ENCODE data around the gene MAPK1.
"Not testable (repeated sequence)": the region's sequence is repeated elsewhere in the genome, so short reads cannot be mapped to it uniquely, and the experiment has no call there.

Gene MAPK1

GRCh38 chr22:21896951-21897513, 29.6 kb upstream of the MAPK1 start:
- no peaks in the 10 kb centered on the region for H3K36me3 Mint-ChIP-seq
- H3K4me1 Mint-ChIP-seq, result no peaks in the 10 kb centered on the region
- H3K27ac Mint-ChIP-seq, result no peak overlapping the region
- DNase-seq (ENCODE audit: low spot score in 2 of 2) (no peak), ATAC-seq (ENCODE audit: low read depth) (no peak)
- H3K9me3 Mint-ChIP-seq, result no peaks in the 10 kb centered on the region
- peaks cover 1% of the 10 kb centered on the region for H3K27me3 Mint-ChIP-seq
- H3K4me3 Mint-ChIP-seq, result no peak overlapping the region

DNA sequence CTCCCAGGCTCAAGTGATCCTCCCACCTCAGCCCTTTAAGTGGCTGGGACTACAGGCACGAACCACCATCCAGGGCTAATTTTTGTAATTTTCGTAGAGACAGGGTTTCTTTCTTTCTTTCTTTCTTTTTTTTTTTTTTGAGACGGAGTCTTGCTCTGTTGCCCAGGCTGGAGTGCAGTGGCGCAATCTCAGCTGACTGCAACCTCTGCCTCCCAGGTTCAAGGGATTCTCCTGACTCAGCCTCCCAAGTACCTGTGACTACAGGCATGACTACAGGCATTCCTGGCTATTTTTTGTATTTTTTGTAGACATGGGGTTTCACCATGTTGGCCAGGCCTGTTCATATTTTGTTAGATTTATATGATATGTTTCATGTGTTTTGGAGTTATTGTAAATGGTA, 28.8 kb upstream of the MAPK1 start:
- H3K4me1 Mint-ChIP-seq; ATAC-seq (ENCODE audit: low read depth): not testable (repeated sequence)

GRCh38 chr22:21894799-21895198, 27.4 kb upstream of the MAPK1 start:
- DNase-seq (ENCODE audit: low spot score in 2 of 2) (no peak), ATAC-seq (ENCODE audit: low read depth) (no peak)
- no peak overlapping the region for H3K27ac Mint-ChIP-seq

More for the DNA sequence above, 28.8 kb upstream of the MAPK1 start:
- H3K36me3 Mint-ChIP-seq; H3K27me3 Mint-ChIP-seq; H3K4me3 Mint-ChIP-seq; H3K9me3 Mint-ChIP-seq; H3K27ac Mint-ChIP-seq; DNase-seq (ENCODE audit: low spot score in 2 of 2): not testable (repeated sequence)

GRCh38 chr22:21889251-21889990, 22.0 kb upstream of the MAPK1 start:
- ATAC-seq (ENCODE audit: low read depth), result no peak
- H3K4me3 Mint-ChIP-seq, result no peak overlapping the region
- no peaks in the 10 kb centered on the region for H3K9me3 Mint-ChIP-seq
- no peak for DNase-seq (ENCODE audit: low spot score in 2 of 2)
- H3K27me3 Mint-ChIP-seq, result no peaks in the 10 kb centered on the region
- H3K4me1 Mint-ChIP-seq, result no peaks in the 10 kb centered on the region
- H3K36me3 Mint-ChIP-seq, result no peaks in the 10 kb centered on the region
- no peak overlapping the region for H3K27ac Mint-ChIP-seq

More at GRCh38 chr22:21894799-21895198, 27.4 kb upstream of the MAPK1 start:
- H3K27me3 Mint-ChIP-seq, result no peaks in the 10 kb centered on the region
- no peak overlapping the region for H3K4me3 Mint-ChIP-seq
- no peaks in the 10 kb centered on the region for H3K9me3 Mint-ChIP-seq
- no peaks in the 10 kb centered on the region for H3K36me3 Mint-ChIP-seq
- no peaks in the 10 kb centered on the region for H3K4me1 Mint-ChIP-seq

- DNase-seq (ENCODE audit: low spot score in 2 of 2) (no peak), ATAC-seq (ENCODE audit: low read depth) (no peak)
- Mint-ChIP-seq H3K4me1 (no peaks in the 10 kb centered on the region), H3K9me3 (no peaks in the 10 kb centered on the region), H3K4me3 (no peak overlapping the region), H3K27ac (no peak overlapping the region), H3K27me3 (no peaks in the 10 kb centered on the region), H3K36me3 (no peaks in the 10 kb centered on the region)
These were observed 20.4 kb upstream of the MAPK1 start for GRCh38 chr22:21887841-21888240.

DNA sequence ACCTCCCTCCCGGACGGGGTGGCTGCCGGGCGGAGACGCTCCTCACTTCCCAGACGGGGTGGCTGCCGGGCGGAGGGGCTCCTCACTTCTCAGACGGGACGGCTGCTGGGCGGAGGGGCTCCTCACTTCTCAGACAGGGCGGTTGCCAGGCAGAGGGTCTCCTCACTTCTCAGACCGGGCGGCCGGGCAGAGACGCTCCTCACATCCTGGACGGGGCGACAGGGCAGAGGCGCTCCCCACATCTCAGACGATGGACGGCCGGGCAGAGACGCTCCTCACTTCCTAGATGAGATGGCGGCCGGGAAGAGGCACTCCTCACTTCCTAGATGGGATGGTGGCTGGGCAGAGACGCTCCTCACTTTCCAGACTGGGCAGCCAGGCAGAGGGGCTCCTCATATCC, 16.5 kb upstream of the MAPK1 start:
- H3K27me3 Mint-ChIP-seq; H3K9me3 Mint-ChIP-seq; H3K27ac Mint-ChIP-seq; ATAC-seq (ENCODE audit: low read depth); H3K4me1 Mint-ChIP-seq; DNase-seq (ENCODE audit: low spot score in 2 of 2); H3K4me3 Mint-ChIP-seq; H3K36me3 Mint-ChIP-seq: not testable (repeated sequence)

- H3K27me3 Mint-ChIP-seq, result not testable (repeated sequence)
These were observed 15.4 kb upstream of the MAPK1 start for GRCh38 chr22:21882754-21883333.

DNA sequence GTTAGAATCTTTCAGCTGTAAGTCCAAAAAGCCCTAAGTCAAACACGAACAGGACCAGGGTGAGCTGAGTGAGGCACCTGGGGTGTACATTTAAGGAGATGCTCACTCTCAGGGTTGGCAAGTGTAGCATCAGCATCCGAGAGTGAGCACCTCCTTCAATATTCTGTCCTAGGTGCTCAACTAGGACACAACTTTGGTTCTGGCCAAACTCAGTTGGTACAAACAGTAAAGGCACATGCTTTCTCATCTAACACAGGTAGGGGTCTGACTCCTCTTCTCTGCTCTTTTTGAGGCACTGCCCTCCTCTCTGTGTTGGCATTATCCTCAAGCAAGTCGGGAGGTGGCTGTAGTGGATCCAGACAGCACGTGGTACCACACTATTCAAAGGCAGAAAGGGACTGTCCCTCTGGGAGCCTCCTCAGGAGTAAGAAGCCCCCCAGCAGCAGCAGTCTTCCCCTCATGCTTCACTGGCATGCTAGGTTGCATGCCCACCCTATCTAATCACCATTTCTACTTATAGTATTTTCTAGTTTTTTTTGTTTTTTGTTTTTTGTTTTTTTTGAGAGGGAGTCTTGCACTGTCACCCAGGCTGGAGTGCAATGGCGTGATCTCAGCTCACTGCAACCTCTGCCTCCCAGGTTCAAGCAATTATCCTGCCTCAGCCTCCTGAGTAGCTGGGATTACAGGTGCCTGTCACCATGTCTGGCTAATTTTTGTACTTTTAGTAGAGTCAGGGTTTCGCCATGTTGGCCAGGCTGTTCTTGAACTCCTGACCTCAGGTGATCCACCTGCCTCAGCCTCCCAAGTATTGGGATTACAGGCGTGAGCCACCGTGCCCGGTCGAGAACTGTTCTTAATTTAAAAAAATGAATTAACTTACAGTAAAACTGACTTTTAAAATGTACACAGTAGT, 14.7 kb upstream of the MAPK1 start:
- no peak for DNase-seq (ENCODE audit: low spot score in 2 of 2)
- no peak overlapping the region for H3K4me3 Mint-ChIP-seq

More at GRCh38 chr22:21882754-21883333, 15.4 kb upstream of the MAPK1 start:
- H3K4me3 Mint-ChIP-seq; DNase-seq (ENCODE audit: low spot score in 2 of 2); H3K4me1 Mint-ChIP-seq; H3K36me3 Mint-ChIP-seq; H3K9me3 Mint-ChIP-seq; H3K27ac Mint-ChIP-seq; ATAC-seq (ENCODE audit: low read depth): not testable (repeated sequence)

GRCh38 chr22:21876486-21877176, 9.2 kb upstream of the MAPK1 start:
- Mint-ChIP-seq H3K27me3 (peaks cover 1% of the 10 kb centered on the region), H3K4me1 (peaks cover 6% of the 10 kb centered on the region), H3K4me3 (no peak overlapping the region), H3K36me3 (no peaks in the 10 kb centered on the region), H3K27ac (no peak overlapping the region), H3K9me3 (no peaks in the 10 kb centered on the region)
- DNase-seq (ENCODE audit: low spot score in 2 of 2), result no peak
- ATAC-seq (ENCODE audit: low read depth), result no peak

More for the DNA sequence above, 14.7 kb upstream of the MAPK1 start:
- Mint-ChIP-seq H3K27ac (no peak overlapping the region), H3K36me3 (no peaks in the 10 kb centered on the region), H3K27me3 (peaks cover 1% of the 10 kb centered on the region), H3K9me3 (no peaks in the 10 kb centered on the region), H3K4me1 (no peaks in the 10 kb centered on the region)
- ATAC-seq (ENCODE audit: low read depth), result no peak

DNA sequence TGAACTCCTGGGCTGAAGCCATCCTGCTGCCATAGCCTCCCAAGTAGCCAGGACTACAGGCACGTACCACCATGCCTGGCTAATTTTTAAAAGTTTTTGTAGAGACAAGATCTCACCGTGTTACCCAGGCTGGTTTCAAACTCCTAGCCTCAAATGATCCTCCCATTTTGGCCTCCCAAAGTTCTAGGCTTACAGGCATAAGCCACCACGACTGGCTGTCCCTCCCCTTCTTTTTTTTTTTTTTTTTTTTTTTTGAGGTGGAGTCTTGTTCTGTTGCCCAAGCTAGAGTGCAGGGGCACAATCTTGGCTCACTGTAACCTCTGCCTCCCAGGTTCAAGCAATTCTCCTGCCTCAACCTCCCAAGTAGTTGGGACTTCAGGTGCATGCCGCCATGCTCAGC, 7.5 kb upstream of the MAPK1 start:
- H3K27ac Mint-ChIP-seq, H3K9me3 Mint-ChIP-seq: not testable (repeated sequence)

GRCh38 chr22:21873619-21874018, 6.2 kb upstream of the MAPK1 start:
- H3K4me3 Mint-ChIP-seq, result no peak overlapping the region
- peaks cover 1% of the 10 kb centered on the region for H3K27me3 Mint-ChIP-seq
- H3K9me3 Mint-ChIP-seq, result no peaks in the 10 kb centered on the region
- DNase-seq (ENCODE audit: low spot score in 2 of 2) (no peak), ATAC-seq (ENCODE audit: low read depth) (no peak)
- H3K27ac Mint-ChIP-seq, result no peak overlapping the region
- peaks cover 7% of the 10 kb centered on the region for H3K4me1 Mint-ChIP-seq
- H3K36me3 Mint-ChIP-seq, result no peaks in the 10 kb centered on the region

More for the DNA sequence above, 7.5 kb upstream of the MAPK1 start:
- H3K4me1 Mint-ChIP-seq; ATAC-seq (ENCODE audit: low read depth); DNase-seq (ENCODE audit: low spot score in 2 of 2); H3K27me3 Mint-ChIP-seq; H3K4me3 Mint-ChIP-seq; H3K36me3 Mint-ChIP-seq: not testable (repeated sequence)

DNA sequence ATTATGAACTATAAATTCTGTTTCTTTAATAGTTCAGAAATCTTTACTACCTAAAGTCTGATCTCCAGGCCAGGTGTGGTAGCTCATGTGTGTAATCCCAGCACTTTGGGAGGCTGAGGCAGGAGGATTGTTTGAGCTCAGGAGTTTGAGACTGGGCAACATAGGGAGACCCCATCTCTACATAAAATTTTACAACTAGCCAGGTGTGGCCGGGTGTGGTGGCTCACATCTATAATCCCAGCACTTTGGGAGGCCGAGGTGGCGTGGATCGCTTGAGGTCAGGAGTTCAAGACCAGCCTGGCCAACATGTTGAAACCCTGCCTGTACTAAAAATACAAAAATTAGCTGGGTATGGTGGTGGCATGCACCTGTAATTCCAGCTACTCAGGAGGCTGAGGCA, 5.3 kb upstream of the MAPK1 start:
- not testable (repeated sequence) for ATAC-seq (ENCODE audit: low read depth); H3K9me3 Mint-ChIP-seq; H3K4me3 Mint-ChIP-seq; H3K27ac Mint-ChIP-seq; DNase-seq (ENCODE audit: low spot score in 2 of 2); H3K36me3 Mint-ChIP-seq; H3K27me3 Mint-ChIP-seq
- H3K4me1 Mint-ChIP-seq, result peaks cover 13% of the 10 kb centered on the region

DNA sequence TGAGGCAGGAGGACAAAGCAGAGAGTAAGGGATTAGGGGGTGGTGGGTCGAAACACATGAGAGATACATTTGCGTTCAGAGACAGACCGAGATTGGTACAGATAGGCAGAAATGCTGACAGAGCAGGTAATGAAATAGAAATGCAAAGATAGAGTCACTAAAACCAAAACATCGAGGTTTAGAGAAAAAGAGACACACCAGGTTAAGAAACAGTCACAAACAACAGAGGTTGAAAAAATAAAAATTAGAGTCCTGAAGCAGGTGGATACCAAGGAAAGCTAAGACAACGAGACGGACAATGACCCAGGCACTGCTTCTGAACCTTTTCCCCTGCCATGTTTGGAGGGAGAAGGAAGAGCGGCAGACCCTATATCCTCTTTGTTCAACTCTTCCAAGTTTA, 1.2 kb upstream of the MAPK1 start:
- Mint-ChIP-seq H3K36me3 (peaks cover 3% of the 10 kb centered on the region), H3K9me3 (peaks cover 3% of the 10 kb centered on the region), H3K4me3 (peak overlapping the region; percentile 86), H3K4me1 (peaks cover 29% of the 10 kb centered on the region), H3K27ac (peak overlapping the region; percentile 99), H3K27me3 (no peaks in the 10 kb centered on the region)
- DNase-seq (ENCODE audit: low spot score in 2 of 2) (no peak), ATAC-seq (ENCODE audit: low read depth) (no peak)
